Middle frontal gyrus (tissue), 1 donor: ENCODE measurements around the gene C1QL4.

Source experiments
- DNase-seq: peaks from one replicate; pipeline ENCODE4 v3.0.0-alpha.2; 2015; ENCODE audit warnings: low spot score; ENCODE audit errors: extremely low spot score

C1QL4 gene

GRCh38 chr12:49305762-49306510 lies 31.1 kb downstream of the C1QL4 start:
- DNase-seq, result no peak

- DNase-seq, result no peak
These were observed 32.8 kb downstream of the C1QL4 start for GRCh38 chr12:49304161-49304560.

- DNase-seq, result no peak
These were observed 35.2 kb downstream of the C1QL4 start for GRCh38 chr12:49301760-49302159.

- DNase-seq, result no peak
These were observed 38.8 kb downstream of the C1QL4 start for GRCh38 chr12:49298160-49298559.

GRCh38 chr12:49297695-49298060 lies 39.3 kb downstream of the C1QL4 start:
- DNase-seq, result no peak

- DNase-seq, result no peak
These were observed 39.9 kb downstream of the C1QL4 start for GRCh38 chr12:49296836-49297694.

- no peak for DNase-seq
These were observed 40.8 kb downstream of the C1QL4 start for GRCh38 chr12:49296034-49296835.

- DNase-seq, result no peak
These were observed 41.7 kb downstream of the C1QL4 start, which contains the start of gene PRPH for GRCh38 chr12:49295082-49295936. Gene PRPH (plus strand): TSS chr12:49295147. CDS start chr12:49295201, 54 bp downstream.

- DNase-seq, result no peak
These were observed 42.2 kb downstream of the C1QL4 start for GRCh38 chr12:49294804-49295081.

GRCh38 chr12:49294086-49294803 lies 42.7 kb downstream of the C1QL4 start:
- no peak for DNase-seq

GRCh38 chr12:49293056-49293956 lies 43.7 kb downstream of the C1QL4 start:
- DNase-seq, result no peak

- no peak for DNase-seq
These were observed 44.3 kb downstream of the C1QL4 start for GRCh38 chr12:49292729-49293055.

GRCh38 chr12:49288922-49289555 lies 47.9 kb downstream of the C1QL4 start:
- no peak for DNase-seq

GRCh38 chr12:49288412-49288853 lies 48.6 kb downstream of the C1QL4 start:
- DNase-seq, result no peak

GRCh38 chr12:49287876-49288275 lies 49.1 kb downstream of the C1QL4 start:
- no peak for DNase-seq

GRCh38 chr12:49284672-49285071 lies 52.3 kb downstream of the C1QL4 start:
- no peak for DNase-seq

GRCh38 chr12:49283541-49284429 lies 53.2 kb downstream of the C1QL4 start:
- DNase-seq, result no peak
